SKM-1 (cell line): Measurements from ENCODE around the gene APOL6.
"Not testable (repeated sequence)": the region's sequence is repeated elsewhere in the genome, so short reads cannot be mapped to it uniquely, and the experiment has no call there.

Experiments
- DNase-seq: peaks from one replicate; lab custom pipeline; 2025; ENCODE audit not compliant: unreplicated experiment; lab: John Stamatoyannopoulos, UW

APOL6 gene

DNA sequence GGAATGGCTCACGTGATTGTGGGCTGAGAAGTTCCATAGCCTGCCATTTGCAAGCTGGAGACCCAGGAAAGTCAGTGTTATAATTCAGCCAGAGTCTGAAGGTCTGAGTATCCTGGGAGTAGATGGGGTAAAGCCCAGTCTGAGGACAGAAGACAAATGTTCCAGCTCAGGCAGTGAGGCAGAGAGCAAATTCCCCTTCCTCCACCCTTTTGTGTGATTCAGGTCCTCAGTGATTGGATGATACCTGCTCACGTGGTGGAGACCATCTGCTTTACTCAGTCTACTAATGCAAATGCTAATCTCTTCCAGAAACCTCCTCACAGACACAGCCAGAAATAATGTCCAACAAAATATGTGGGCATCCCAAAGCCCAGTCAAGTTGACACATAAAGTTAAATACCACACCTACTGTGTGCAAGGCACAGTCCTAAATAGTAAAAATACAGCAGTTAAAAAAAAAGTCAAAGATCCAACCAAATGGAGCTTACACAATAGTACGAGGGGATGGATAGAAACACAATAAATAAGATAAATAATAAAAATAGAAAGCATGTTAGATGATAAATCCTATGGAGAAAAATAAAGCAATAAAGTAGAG lies 13.2 kb upstream of the APOL6 start:
- no peak for DNase-seq

DNA sequence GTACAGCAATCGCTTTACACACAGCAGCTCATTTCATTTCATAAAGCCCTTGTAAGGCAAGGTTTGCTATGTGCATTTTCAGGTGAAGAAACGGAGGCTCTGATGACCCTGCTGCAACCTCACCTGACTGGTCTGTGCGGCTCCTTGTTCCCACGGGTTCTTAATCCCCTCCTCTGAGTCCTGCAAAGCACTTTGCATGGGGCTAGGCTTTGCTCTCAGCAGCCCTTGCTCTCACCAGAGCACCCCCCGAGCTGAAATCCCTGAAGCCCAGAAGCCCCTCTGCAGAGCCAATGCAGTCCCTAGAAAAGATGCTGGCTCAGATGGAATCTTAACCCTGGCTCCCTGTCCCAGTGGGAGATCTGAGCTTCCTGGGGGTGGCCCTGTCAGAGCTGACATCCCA lies 11.0 kb upstream of the APOL6 start:
- DNase-seq: no peak

DNA sequence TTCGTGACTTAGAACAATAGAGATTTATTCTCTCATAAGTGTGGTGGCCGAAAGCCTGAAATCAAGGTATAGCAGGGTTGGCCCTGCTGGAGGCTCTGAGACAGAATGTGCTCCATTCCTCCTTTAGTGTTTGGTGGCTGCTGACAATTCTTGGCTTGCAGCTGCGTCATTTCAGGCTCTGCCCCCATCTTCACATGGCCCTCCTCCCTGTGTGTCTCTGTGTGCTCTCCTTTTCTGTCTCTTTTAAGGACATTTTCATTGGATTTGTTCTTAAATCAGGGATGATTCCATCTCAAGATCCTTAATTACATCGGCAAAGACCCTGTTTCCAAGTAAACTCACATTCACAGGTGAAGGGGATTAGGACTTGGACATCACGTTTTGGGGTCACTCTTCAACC lies 10.2 kb upstream of the APOL6 start:
- DNase-seq: no peak

DNA sequence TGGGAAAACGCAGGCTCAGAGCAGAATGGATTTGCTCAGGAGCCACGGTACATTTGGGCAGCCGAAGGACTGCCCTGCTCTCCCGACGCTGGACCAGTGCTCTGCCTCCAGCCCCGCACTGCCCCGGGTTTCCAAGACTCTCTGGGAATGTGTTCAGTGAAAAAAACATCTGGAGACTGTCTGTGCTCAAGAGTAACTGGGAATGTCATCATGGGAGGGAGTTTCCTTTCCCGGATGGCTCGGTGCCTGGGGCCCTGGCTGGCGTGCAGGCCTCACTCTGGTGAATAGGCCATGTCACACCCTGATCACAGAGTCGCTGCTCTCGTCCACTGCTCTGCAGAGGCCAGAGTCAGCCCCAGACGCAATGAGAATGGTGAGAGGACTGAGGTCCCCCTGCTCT lies 9.8 kb upstream of the APOL6 start:
- DNase-seq: no peak

GRCh38 chr22:35641494-35642120 lies 6.6 kb upstream of the APOL6 start:
- DNase-seq: no peak

DNA sequence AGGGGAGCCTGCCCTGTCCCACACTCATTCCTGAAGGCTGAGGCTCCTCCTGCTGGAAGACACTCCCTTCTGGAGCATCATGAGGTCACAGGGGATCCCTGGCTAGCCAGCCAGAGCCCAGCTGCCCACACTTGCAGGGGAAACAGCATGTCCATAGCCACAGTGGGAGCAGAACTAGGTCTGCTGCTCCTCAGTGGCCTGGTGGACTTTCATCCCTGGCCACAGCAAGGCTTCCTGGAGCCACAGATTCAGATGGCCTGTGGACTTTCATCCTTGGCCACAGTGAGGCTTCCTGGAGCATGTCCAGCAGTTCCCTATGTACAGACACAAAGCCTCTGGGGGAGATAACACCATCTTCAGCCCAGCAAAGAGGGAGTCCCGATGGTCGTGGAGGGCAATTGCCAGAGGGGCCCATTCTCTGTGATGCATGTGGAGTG lies 5.9 kb upstream of the APOL6 start:
- DNase-seq: no peak

GRCh38 chr22:35643991-35644390 lies 4.3 kb upstream of the APOL6 start:
- DNase-seq: no peak

DNA sequence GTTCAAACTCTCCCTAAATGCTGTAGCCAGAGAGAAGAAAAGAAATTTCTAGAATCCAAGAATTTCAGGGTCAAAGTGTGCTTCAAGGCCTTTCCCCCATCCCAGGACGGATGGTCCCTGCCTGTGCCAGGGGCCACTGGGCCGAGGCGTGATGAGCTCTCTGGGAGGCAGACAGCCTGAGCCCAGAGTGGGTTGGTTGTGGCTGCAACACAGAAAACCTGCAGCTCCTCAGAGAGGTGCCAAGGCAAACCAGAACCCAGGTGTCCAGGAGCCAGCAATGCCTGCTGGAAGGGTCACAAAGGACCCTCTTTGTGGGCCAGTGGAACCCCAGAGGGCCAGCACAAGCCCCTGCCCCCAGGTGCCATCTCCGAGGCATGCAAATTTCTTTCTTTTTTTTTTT lies 2.6 kb upstream of the APOL6 start:
- DNase-seq: no peak

GRCh38 chr22:35649026-35649553 lies 844 bp downstream of the APOL6 start:
- no peak for DNase-seq

- DNase-seq: no peak
Observed at GRCh38 chr22:35649636-35650250, 1.5 kb downstream of the APOL6 start.

DNA sequence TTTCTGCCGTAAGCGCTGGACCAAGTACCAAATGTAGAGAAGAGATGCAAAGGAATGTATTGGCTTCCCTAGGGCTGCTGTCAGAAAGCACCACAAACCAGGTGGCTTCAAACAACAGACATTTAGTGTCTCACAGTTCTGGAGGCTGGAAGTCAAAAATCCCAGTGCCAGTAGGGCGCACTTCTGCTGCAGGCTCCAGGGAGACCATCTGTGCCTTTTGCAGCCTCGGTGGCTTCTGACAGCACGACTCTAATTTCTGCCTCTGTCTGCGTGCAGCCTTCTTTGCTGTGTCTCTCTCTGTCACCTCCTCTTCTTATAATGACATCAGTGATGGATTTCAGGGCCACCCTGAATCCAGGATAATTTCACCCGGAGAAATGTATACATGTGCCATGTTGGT lies 2.8 kb downstream of the APOL6 start:
- DNase-seq: no peak

DNA sequence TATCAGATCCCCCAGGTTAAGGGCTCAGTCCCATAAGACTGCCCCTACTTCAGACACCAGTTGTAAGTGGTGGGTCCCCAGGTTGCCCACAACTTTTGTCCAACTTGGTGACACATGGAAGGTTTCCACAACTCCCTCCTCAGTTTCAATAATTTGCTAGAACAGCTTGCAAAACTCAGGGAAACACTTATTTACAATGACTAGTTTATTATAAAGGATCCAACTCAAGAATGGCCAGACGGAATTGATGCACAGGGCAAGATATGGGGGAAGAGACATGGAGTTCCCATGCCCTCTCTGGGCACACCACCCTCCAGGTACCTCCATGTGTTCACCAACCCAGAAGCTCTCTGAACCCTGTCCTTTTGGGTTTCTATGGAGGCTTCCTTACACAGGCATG lies 5.6 kb downstream of the APOL6 start:
- no peak for DNase-seq

DNA sequence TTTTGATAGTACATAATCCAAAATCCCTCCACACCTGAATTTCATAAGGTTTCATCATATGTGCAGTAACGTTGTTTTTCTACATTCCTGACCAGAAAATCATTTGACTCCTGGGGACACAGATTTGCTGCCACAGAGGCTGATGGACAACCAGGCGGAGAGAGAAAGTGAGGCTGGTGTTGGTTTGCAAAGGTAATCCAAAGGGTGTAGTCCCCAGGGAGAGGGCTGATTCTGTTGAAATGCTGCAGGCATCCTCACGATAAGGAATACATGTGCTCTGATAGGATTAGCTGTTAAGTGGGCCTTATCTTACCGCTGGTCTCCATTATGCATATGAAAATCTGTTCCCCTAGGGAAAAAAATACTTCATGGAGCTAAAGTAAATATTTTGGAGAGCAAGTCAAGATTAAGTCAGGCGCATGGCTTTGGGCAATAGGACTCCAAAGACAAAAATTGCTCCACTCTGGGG lies 8.1 kb downstream of the APOL6 start:
- DNase-seq: no peak

DNA sequence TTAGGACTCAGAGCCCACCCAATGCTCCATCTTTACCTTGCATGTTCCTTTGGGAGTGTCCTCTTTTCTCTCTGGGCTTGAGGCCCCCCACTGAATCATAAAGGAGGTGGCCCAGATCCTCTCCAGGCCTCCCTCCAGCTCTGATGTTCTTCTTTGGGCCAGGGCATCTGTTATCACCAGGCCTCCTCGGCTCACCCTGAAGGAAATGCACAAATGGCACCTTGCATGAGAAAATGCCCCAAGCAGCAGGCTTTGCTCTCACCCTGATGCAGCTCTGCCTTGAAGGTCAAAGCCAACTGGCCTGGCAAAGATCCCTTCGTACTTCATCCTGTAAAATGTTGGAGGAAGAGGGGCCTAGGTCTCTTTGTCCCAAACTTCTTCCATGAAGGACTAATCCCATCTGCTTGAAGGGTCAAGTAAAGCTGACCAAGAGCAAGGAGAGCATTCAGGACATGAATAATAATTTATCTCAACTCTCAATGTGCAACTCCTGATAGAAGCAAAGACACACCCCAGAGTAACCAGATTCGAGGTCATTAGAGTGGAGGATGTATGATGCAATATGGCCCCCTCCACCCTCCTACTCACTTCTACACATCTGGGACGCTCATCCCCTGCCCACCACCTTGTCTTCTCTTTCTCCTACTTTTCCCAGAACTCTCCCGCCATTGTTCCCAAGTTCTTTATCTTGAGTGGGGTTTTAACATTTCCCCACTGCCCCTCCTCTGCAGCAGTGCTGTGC lies 9.5 kb downstream of the APOL6 start:
- DNase-seq: no peak

- DNase-seq: no peak
Observed at GRCh38 chr22:35660291-35661127, 12.3 kb downstream of the APOL6 start.

- no peak for DNase-seq
Observed at GRCh38 chr22:35661464-35661863, 13.2 kb downstream of the APOL6 start.

DNA sequence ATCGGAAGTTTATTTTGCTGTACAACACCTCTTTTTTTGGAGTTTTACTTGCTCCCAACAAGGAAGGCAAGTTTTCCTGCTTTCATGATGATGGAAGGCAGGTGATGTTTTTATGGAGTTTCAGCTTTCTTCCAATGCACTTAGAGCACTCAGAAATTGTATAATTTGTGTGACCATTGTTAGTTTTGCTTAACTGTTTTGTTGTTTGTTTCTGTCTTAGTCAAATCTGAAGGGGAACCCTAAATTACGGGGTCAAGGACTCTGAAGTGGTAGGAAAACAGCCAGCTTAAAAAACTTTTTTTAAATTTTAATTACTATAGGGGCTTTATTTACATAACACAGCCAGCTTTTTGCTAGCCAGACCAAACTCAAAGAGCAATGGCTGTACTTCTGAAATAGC lies 14.7 kb downstream of the APOL6 start:
- DNase-seq: no peak

DNA sequence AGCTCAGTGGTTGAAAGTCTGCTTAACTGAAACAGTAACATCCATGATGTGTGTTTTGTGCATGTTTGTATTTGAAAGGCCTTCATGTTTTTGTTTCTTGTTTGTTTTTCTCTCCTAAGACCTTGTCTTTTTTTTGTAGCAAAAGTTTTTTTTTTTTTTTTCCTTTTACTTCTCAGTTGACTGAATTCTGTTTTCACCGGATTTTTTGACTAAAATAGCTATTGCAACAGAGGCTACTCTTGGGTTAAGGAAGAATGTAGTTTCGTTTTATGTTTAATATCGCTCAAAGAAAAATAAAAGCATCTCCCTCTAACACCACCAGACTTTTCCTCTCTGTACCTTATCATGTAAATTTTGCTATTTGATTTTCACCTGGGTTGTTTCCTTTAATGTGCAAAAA lies 15.1 kb downstream of the APOL6 start:
- DNase-seq: no peak

DNA sequence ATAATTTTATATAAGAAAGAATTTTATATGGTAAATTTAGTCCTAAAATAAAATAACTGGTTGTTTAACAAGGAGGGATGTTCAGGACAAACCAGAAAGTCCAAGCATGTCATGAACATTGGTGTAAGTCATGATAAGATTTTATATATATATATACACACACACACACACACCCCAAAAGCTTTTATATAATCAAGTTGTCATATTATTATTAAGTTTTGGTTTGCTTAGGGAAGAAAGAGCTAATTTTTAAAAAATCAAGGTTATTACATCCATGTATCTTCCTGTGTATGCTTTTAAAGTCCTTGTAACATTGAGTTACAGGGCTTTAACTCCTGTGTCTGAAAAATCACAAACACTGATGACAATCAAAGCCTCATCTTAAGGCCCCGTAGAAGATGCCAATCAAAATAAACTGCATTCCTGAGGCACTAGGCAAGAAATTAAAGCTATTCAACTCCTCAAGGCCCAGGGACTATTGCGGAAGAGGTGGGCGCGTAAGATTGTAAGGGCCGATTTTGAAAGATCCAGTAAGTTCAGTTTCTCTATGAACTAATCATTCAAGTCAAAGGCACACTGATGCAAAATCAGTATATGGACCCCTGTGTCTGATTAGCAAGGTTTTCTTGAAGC lies 16.8 kb downstream of the APOL6 start:
- no peak for DNase-seq

GRCh38 chr22:35666699-35667098 lies 18.5 kb downstream of the APOL6 start:
- DNase-seq: not testable (repeated sequence)
